ENCODE measurements around the gene AP1S1. TPM values are rescaled to one million over a fixed set of nuclear protein-coding genes. Genes with fewer than 3 reads are reported as not detected.

Gene AP1S1
- total RNA-seq, 3 donors from 2014 or later = 32.3 to 83.6 (median 63.9) TPM

GRCh38 chr7:101172854-101173751 is 18.8 kb downstream of the AP1S1 start:
- DNase-seq (peak; percentile 68 to 71 (median 68)), ATAC-seq (peak; percentile 45)
- H3K36me3 ChIP-seq (ENCODE audit: low read depth) = no peaks in the 10 kb centered on the region
- intact Hi-C loops (cut with DNase I, micrococcal nuclease) = no loop called here
- peaks cover 28% of the 10 kb centered on the region for H3K4me1 ChIP-seq (ENCODE audit: low read depth)
- H3K9me3 ChIP-seq = no peaks in the 10 kb centered on the region
- TF ChIP-seq CTCF (IDR thresholded peaks at IDR 0.05) = no peak
- no peak overlapping the region for H3K4me3 ChIP-seq

- H3K36me3 ChIP-seq (ENCODE audit: low read depth) = no peaks in the 10 kb centered on the region
- H3K4me1 ChIP-seq (ENCODE audit: low read depth) = peaks cover 28% of the 10 kb centered on the region
- no peak for TF ChIP-seq CTCF (IDR thresholded peaks at IDR 0.05)
- no peaks in the 10 kb centered on the region for H3K9me3 ChIP-seq
- DNase-seq (peak in 1 of 3 donors; percentile 69), ATAC-seq (peak; percentile 63)
- no peak overlapping the region for H3K4me3 ChIP-seq
- intact Hi-C loops (cut with DNase I, micrococcal nuclease) = no loop called here
These were observed 19.5 kb downstream of the AP1S1 start for GRCh38 chr7:101173752-101174244.

DNA sequence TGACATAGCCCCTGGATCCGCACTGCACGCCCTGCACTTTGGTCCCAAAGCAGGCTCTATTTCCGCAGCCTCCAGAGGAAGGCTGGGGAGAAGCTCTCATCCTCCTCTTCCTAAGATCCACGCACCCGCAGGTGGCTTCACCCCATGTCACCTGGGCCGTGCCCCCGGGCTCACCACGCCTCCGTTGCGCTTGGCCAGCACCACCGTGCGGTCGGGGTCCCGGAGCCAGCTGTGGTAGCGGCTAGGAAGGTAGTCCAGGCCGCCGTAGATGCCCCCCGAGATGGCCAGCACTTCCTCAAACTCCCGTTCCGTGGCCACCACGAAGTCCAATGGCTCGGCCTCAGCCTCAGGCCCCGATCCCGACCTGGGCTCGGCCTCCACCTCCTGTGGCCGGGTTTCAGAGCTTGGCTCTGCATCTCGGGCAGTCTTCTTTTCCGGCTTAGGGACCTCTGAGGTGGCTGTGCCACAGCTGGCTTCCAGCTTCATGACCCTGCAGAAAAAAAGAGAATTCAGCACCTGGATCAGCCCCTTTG is 20.1 kb downstream of the AP1S1 start:
- DNase-seq (no peak), ATAC-seq (no peak)
- no peak overlapping the region for H3K4me3 ChIP-seq
- H3K4me1 ChIP-seq (ENCODE audit: low read depth) = peaks cover 26% of the 10 kb centered on the region
- intact Hi-C loops (cut with DNase I, micrococcal nuclease) = no loop called here
- H3K36me3 ChIP-seq (ENCODE audit: low read depth) = no peaks in the 10 kb centered on the region
- no peaks in the 10 kb centered on the region for H3K9me3 ChIP-seq
- no peak for TF ChIP-seq CTCF (IDR thresholded peaks at IDR 0.05)

DNA sequence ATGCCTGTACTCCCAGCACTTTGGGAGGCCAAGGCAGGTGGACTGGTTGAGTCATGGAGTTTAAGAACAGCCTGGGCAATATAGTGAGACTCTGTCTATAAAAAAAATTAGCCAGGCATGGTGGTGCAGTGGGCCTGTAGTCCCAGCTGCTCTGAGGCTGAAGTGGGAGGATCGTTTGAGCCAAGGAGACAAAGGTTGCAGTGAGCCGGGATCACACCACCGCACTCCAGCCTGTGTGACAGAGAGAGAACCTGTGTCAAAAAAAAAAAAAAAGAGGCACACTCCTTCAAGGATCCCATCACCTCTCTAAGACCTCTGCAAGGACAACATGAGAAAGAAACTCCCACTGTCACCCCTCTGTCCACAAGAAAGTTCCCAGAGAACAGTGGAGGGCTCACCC is 21.4 kb downstream of the AP1S1 start:
- intact Hi-C loops (cut with DNase I, micrococcal nuclease) = no loop called here
- DNase-seq (no peak), ATAC-seq (no peak)
- Histone ChIP-seq H3K9me3 (no peaks in the 10 kb centered on the region), H3K36me3 (ENCODE audit: low read depth) (no peaks in the 10 kb centered on the region), H3K4me1 (ENCODE audit: low read depth) (peaks cover 27% of the 10 kb centered on the region), H3K4me3 (no peak overlapping the region)
- no peak for TF ChIP-seq CTCF (IDR thresholded peaks at IDR 0.05)

DNA sequence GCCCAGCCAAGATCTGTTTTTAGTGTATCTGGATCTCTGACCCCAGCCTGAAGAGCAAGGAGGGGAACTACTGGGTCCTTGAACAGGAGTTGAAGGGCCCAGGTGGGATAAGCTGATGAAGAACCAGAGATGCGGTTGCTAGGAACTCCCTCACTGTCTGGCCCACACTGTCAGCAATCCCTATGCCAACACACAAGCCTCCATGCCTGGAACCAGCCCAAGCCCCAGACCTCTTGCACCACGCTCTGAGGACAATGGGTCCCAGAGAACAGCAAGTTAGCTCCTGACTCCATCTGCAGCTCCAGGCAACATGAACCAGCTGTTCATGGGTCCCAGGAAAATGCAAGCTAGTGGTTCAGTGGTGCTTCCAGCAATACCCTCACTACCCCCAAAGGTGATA is 23.4 kb downstream of the AP1S1 start:
- DNase-seq (no peak), ATAC-seq (no peak)
- no peaks in the 10 kb centered on the region for H3K9me3 ChIP-seq
- no peaks in the 10 kb centered on the region for H3K36me3 ChIP-seq (ENCODE audit: low read depth)
- intact Hi-C loops (cut with DNase I, micrococcal nuclease) = no loop called here
- TF ChIP-seq CTCF (IDR thresholded peaks at IDR 0.05) = no peak
- peaks cover 19% of the 10 kb centered on the region for H3K4me1 ChIP-seq (ENCODE audit: low read depth)
- no peak overlapping the region for H3K4me3 ChIP-seq

Data from mucosa of descending colon (tissue), 3 donors.